ENCODE measurements around the gene WASL.

DNA sequence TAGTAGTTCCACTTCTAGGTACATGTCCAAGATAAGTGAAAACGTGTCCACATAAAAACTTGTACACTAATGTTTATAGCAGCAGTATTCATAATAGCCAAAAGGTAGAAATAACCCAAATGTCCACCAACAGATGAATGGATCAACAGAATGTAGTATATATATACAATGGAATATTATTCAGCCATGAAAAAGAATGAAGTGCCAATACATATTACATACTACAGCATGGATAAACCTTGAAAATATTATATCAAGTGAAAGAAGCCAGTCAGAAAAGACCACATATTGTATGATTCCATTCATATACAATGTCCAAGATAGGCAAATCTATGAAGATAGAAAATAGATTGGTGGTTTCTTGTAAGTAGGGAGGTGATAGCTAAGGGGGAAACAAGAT lies 47.8 kb upstream of the WASL start:
- TF ChIP-seq, protein P1, sequence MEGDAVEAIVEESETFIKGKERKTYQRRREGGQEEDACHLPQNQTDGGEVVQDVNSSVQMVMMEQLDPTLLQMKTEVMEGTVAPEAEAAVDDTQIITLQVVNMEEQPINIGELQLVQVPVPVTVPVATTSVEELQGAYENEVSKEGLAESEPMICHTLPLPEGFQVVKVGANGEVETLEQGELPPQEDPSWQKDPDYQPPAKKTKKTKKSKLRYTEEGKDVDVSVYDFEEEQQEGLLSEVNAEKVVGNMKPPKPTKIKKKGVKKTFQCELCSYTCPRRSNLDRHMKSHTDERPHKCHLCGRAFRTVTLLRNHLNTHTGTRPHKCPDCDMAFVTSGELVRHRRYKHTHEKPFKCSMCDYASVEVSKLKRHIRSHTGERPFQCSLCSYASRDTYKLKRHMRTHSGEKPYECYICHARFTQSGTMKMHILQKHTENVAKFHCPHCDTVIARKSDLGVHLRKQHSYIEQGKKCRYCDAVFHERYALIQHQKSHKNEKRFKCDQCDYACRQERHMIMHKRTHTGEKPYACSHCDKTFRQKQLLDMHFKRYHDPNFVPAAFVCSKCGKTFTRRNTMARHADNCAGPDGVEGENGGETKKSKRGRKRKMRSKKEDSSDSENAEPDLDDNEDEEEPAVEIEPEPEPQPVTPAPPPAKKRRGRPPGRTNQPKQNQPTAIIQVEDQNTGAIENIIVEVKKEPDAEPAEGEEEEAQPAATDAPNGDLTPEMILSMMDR (IDR thresholded peaks at IDR 0.05; ENCODE audit: insufficient read depth, low read depth, low read length) = no peak
- no peak for TF ChIP-seq EZH2 (IDR thresholded peaks at IDR 0.05; ENCODE audit: insufficient read depth, low read length)

Measured in astrocyte (in vitro differentiated cells and primary cell).